PC-3 (cell line): ENCODE measurements around the gene BRWD1. TPM values are rescaled to one million over a fixed set of nuclear protein-coding genes. Genes with fewer than 3 reads are reported as not detected.

Experiments
- ATAC-seq: fragments of 200-7000 bp; cut with Tn5 transposase; 2 replicates; pipeline ENCODE4 v1.9.1; 2020; ENCODE audit warnings: mild to moderate bottlenecking, moderate library complexity
- BruUV-seq: library from RNA; stranded (reverse); fragments of 400-500 nt; replicated peaks from 2 replicates; lab custom pipeline; 2021; lab: Mats Ljungman, UMichigan
- CTCF ChIA-PET: fragments of 300-600 bp; sonication (Branson Sonifier 250); formaldehyde crosslinking; loops from one replicate; lab custom pipeline; 2022; ENCODE audit warnings: antibody characterized with exemption; lab: Charles Lee
- POLR2A ChIA-PET: fragments of 300-600 bp; sonication (Branson Sonifier 250); formaldehyde crosslinking; loops from one replicate; lab custom pipeline; 2022; ENCODE audit warnings: antibody characterized with exemption; ENCODE audit not compliant: unreplicated experiment; lab: Charles Lee
- DNase-seq: peaks from one replicate; pipeline ENCODE4 v3.0.0-alpha.2; 2015
- H2AFZ ChIP-seq: fragments of 300-600 bp; sonication (generic); 2 replicates; pipeline ENCODE4 v1.6.0; 2016; ENCODE audit warnings: antibody characterized with exemption, low read length
- H3F3A ChIP-seq: fragments of 300-600 bp; sonication (generic); one replicate; pipeline ENCODE4 v1.6.0; 2017; ENCODE audit warnings: antibody characterized with exemption, low read length, control low read depth, mild to moderate bottlenecking; ENCODE audit not compliant: unreplicated experiment
- H3K27ac ChIP-seq: fragments of 300-600 bp; sonication (generic); 2 replicates; pipeline ENCODE4 v1.5.1; 2016; ENCODE audit warnings: mild to moderate bottlenecking, low read length
- H3K27me3 ChIP-seq: fragments of 300-600 bp; sonication (generic); 2 replicates; pipeline ENCODE4 v1.6.1; 2016; ENCODE audit warnings: low read length, mixed read lengths
- H3K36me3 ChIP-seq: fragments of 300-600 bp; sonication (generic); 2 replicates; pipeline ENCODE4 v1.6.1; 2016; ENCODE audit warnings: low read depth, mixed run types, low read length, mixed read lengths
- H3K4me1 ChIP-seq: fragments of 300-600 bp; sonication (generic); 2 replicates; pipeline ENCODE4 v1.5.1; 2016; ENCODE audit warnings: low read length; ENCODE audit not compliant: insufficient read depth
- H3K4me2 ChIP-seq: fragments of 300-600 bp; sonication (generic); 2 replicates; pipeline ENCODE4 v1.6.0; 2016; ENCODE audit warnings: low read length
- H3K4me3 ChIP-seq: fragments of 300-600 bp; sonication (generic); 2 replicates; pipeline ENCODE4 v1.5.1; 2016; ENCODE audit warnings: mild to moderate bottlenecking, low read length, mixed read lengths
- H3K79me2 ChIP-seq: fragments of 300-600 bp; sonication (generic); 2 replicates; pipeline ENCODE4 v1.6.1; 2017; ENCODE audit warnings: low read length, mixed read lengths
- H3K9ac ChIP-seq: fragments of 300-600 bp; sonication (generic); 2 replicates; pipeline ENCODE4 v1.6.0; 2016; ENCODE audit warnings: mild to moderate bottlenecking, low read length
- H3K9me2 ChIP-seq: fragments of 300-600 bp; sonication (generic); replicated peaks from 2 replicates; pipeline ENCODE4 v1.6.1; 2016; ENCODE audit warnings: mixed run types, low read length, mixed read lengths
- H3K9me3 ChIP-seq: fragments of 300-600 bp; sonication (generic); 2 replicates; pipeline ENCODE4 v1.6.1; 2016; ENCODE audit warnings: low read length, mixed read lengths
- H4K20me1 ChIP-seq: fragments of 300-600 bp; sonication (generic); 2 replicates; pipeline ENCODE4 v1.6.1; 2016; ENCODE audit warnings: low read length, mixed read lengths
- CTCF ChIP-seq: fragments of 300-600 bp; sonication (generic); conservative IDR thresholded peaks from 2 replicates; pipeline ENCODE4 v1.5.1; 2017; ENCODE audit warnings: antibody characterized with exemption, low read depth, mild to moderate bottlenecking, low read length
- EZH2 ChIP-seq: fragments of 300-600 bp; sonication (generic); IDR thresholded peaks from one replicate; pipeline ENCODE4 v1.6.1; 2017; ENCODE audit warnings: antibody characterized with exemption, mild to moderate bottlenecking, low read length; ENCODE audit not compliant: unreplicated experiment
- EZH2phosphoT487 ChIP-seq: fragments of 300-600 bp; sonication (generic); IDR thresholded peaks from 2 replicates; pipeline ENCODE4 v1.6.1; 2018; ENCODE audit warnings: mild to moderate bottlenecking, antibody characterized with exemption, low read length, borderline replicate concordance
- intact Hi-C: fragments of 100-400 bp; cut with micrococcal nuclease; formaldehyde crosslinking; loops from 2 replicates; pipeline ENCODE4 v1.9.0; 2023
- total RNA-seq: library from RNA; depleted of rRNA; stranded (reverse); fragments of >200 nt; gene quantifications from 2 replicates; pipeline ENCODE4 v1.2.3, GENCODE V29; 2014

Gene BRWD1
- total RNA-seq, 1 experiment from 2014 or later = 29.3 TPM

- no peak overlapping the region for H3K4me2 ChIP-seq
- no peaks in the 10 kb centered on the region for H4K20me1 ChIP-seq
- peaks cover 4% of the 10 kb centered on the region for H3F3A ChIP-seq
- H3K4me1 ChIP-seq = peaks cover 17% of the 10 kb centered on the region
- no peaks in the 10 kb centered on the region for H3K36me3 ChIP-seq
- DNase-seq (no peak), ATAC-seq (no peak)
- H3K79me2 ChIP-seq = peaks cover under 1% of the 10 kb centered on the region; the same call in 1 of the 2 replicates
- CTCF ChIA-PET = no interaction called here
- H3K27me3 ChIP-seq = no peaks in the 10 kb centered on the region
- TF ChIP-seq EZH2 (no peak), CTCF (no peak), EZH2phosphoT487 (no peak)
- intact Hi-C loops = no loop called here
- H3K9me3 ChIP-seq = no peaks in the 10 kb centered on the region
- H3K27ac ChIP-seq = no peak overlapping the region
- H3K9ac ChIP-seq = no peak overlapping the region
- H2AFZ ChIP-seq = no peak overlapping the region
- POLR2A ChIA-PET = no interaction called here
- BruUV-seq = no TSS peak
- no peak overlapping the region for H3K4me3 ChIP-seq
- no peaks in the 10 kb centered on the region for H3K9me2 ChIP-seq
Measured at GRCh38 chr21:39325458-39325857, 12.0 kb upstream of the BRWD1 start.

GRCh38 chr21:39321424-39321823 lies 8.0 kb upstream of the BRWD1 start:
- no TSS peak for BruUV-seq
- no peak overlapping the region for H3K9ac ChIP-seq
- no peaks in the 10 kb centered on the region for H3K27me3 ChIP-seq
- H3K9me2 ChIP-seq = no peaks in the 10 kb centered on the region
- no peaks in the 10 kb centered on the region for H3K9me3 ChIP-seq
- ChIA-PET POLR2A (no interaction called here), CTCF (no interaction called here)
- peak; percentile 62 for ATAC-seq
- H3K4me2 ChIP-seq = peak overlapping the region; percentile 62
- H3K4me1 ChIP-seq = peaks cover 38% of the 10 kb centered on the region
- intact Hi-C loops = no loop called here
- peak overlapping the region; percentile 68 for H3K27ac ChIP-seq
- H3K79me2 ChIP-seq = peaks cover 7% of the 10 kb centered on the region; the same call in 1 of the 2 replicates
- no peaks in the 10 kb centered on the region for H3K36me3 ChIP-seq
- DNase-seq = peak; percentile 87
- no peaks in the 10 kb centered on the region for H4K20me1 ChIP-seq
- peak overlapping the region; percentile 10; the same call in 1 of the 2 replicates for H3K4me3 ChIP-seq
- TF ChIP-seq EZH2phosphoT487 (no peak), EZH2 (no peak), CTCF (no peak)
- H3F3A ChIP-seq = peaks cover 4% of the 10 kb centered on the region
- H2AFZ ChIP-seq = peak overlapping the region; percentile 47

- H3K4me1 ChIP-seq = peaks cover 39% of the 10 kb centered on the region
- peak; percentile 55 for DNase-seq
- no peak for TF ChIP-seq EZH2
- no peak for TF ChIP-seq EZH2phosphoT487
- TF ChIP-seq CTCF = no peak
- no peaks in the 10 kb centered on the region for H3K9me3 ChIP-seq
- peak overlapping the region; percentile 61 for H3K4me2 ChIP-seq
- H3K27me3 ChIP-seq = no peaks in the 10 kb centered on the region
- H3K4me3 ChIP-seq = peak overlapping the region; percentile 30; the same call in 1 of the 2 replicates
- H3K36me3 ChIP-seq = no peaks in the 10 kb centered on the region
- H3K9me2 ChIP-seq = no peaks in the 10 kb centered on the region
- CTCF ChIA-PET = no interaction called here
- intact Hi-C loops = loop anchor here (10.0 kb wide), 1 partner anchor 125 kb away; the partner anchor contains the start of gene LCA5L
- POLR2A ChIA-PET = no interaction called here
- H3F3A ChIP-seq = peaks cover 4% of the 10 kb centered on the region
- H3K9ac ChIP-seq = no peak overlapping the region
- peak; percentile 21; the same call in 1 of the 2 replicates for ATAC-seq
- H3K79me2 ChIP-seq = peaks cover 8% of the 10 kb centered on the region
- TSS peak; percentile 45 for BruUV-seq
- peak overlapping the region; percentile 28 for H3K27ac ChIP-seq
- H2AFZ ChIP-seq = peak overlapping the region; percentile 39; the same call in 1 of the 2 replicates
- H4K20me1 ChIP-seq = no peaks in the 10 kb centered on the region
Measured at GRCh38 chr21:39319814-39320332, 6.4 kb upstream of the BRWD1 start.
